MM.1S (cell line): ENCODE data around the gene ZNF609.

Experiments
- DNase-seq: peaks from one replicate; pipeline ENCODE4 v3.0.0-alpha.2; 2015
- H2AFZ ChIP-seq: fragments of 300-600 bp; sonication (generic); 2 replicates; pipeline ENCODE4 v1.6.0; 2016; ENCODE audit warnings: antibody characterized with exemption, low read length
- H3F3A ChIP-seq: fragments of 300-600 bp; sonication (generic); 2 replicates; pipeline ENCODE4 v1.6.1; 2016; ENCODE audit warnings: mild to moderate bottlenecking, antibody characterized with exemption, low read length, moderate library complexity, mixed read lengths; ENCODE audit not compliant: insufficient read depth
- H3K27ac ChIP-seq: fragments of 300-600 bp; sonication (generic); 2 replicates; pipeline ENCODE4 v1.5.1; 2016; ENCODE audit warnings: mild to moderate bottlenecking, low read length
- H3K27me3 ChIP-seq: fragments of 300-600 bp; sonication (generic); replicated peaks from 2 replicates; pipeline ENCODE4 v1.6.0; 2016; ENCODE audit warnings: low read length; ENCODE audit not compliant: insufficient read depth
- H3K36me3 ChIP-seq: fragments of 300-600 bp; sonication (generic); replicated peaks from 2 replicates; pipeline ENCODE4 v1.6.1; 2016; ENCODE audit warnings: mild to moderate bottlenecking, low read length, mixed read lengths; ENCODE audit not compliant: insufficient read depth
- H3K4me1 ChIP-seq: fragments of 300-600 bp; sonication (generic); 2 replicates; pipeline ENCODE4 v1.6.1; 2016; ENCODE audit warnings: low read length, mixed read lengths
- H3K4me2 ChIP-seq: fragments of 300-600 bp; sonication (generic); 2 replicates; pipeline ENCODE4 v1.6.0; 2016; ENCODE audit warnings: low read depth, low read length
- H3K4me3 ChIP-seq: fragments of 300-600 bp; sonication (generic); 2 replicates; pipeline ENCODE4 v1.5.1; 2016; ENCODE audit warnings: low read length, mixed read lengths
- H3K79me2 ChIP-seq: fragments of 300-600 bp; sonication (generic); 2 replicates; pipeline ENCODE4 v1.6.1; 2016; ENCODE audit warnings: mixed run types, low read length, mixed read lengths
- H3K9ac ChIP-seq: fragments of 300-600 bp; sonication (generic); 2 replicates; pipeline ENCODE4 v1.6.1; 2016; ENCODE audit warnings: low read length, mixed read lengths
- H3K9me2 ChIP-seq: fragments of 300-600 bp; sonication (generic); replicated peaks from 2 replicates; pipeline ENCODE4 v1.6.1; 2016; ENCODE audit warnings: mild to moderate bottlenecking, low read length, mixed read lengths; ENCODE audit not compliant: insufficient read depth
- H3K9me3 ChIP-seq: fragments of 300-600 bp; sonication (generic); replicated peaks from 2 replicates; pipeline ENCODE4 v1.6.1; 2016; ENCODE audit warnings: mild to moderate bottlenecking, low read length, mixed read lengths; ENCODE audit not compliant: insufficient read depth
- H4K20me1 ChIP-seq: fragments of 300-600 bp; sonication (generic); 2 replicates; pipeline ENCODE4 v1.6.1; 2016; ENCODE audit warnings: mild to moderate bottlenecking, low read length, moderate library complexity, mixed read lengths; ENCODE audit not compliant: insufficient read depth
- CTCF ChIP-seq: fragments of 300-600 bp; sonication (generic); IDR thresholded peaks from 2 replicates; pipeline ENCODE4 v1.5.1; 2016; ENCODE audit warnings: antibody characterized with exemption, low read length, mixed read lengths
- EZH2 ChIP-seq: fragments of 300-600 bp; sonication (generic); optimal IDR thresholded peaks from 2 replicates; pipeline ENCODE3; 2017; ENCODE audit warnings: low read depth, mild to moderate bottlenecking, antibody characterized with exemption, low read length, mixed read lengths
- EZH2phosphoT487 ChIP-seq: fragments of 300-600 bp; sonication (generic); IDR thresholded peaks from 2 replicates; pipeline ENCODE4 v1.6.1; 2018; ENCODE audit warnings: antibody characterized with exemption, low read length

Gene ZNF609

GRCh38 chr15:64688770-64689169 lies 228.4 kb downstream of the ZNF609 start:
- Histone ChIP-seq H3K9ac (no peak overlapping the region), H3K4me3 (no peak overlapping the region), H3K9me3 (no peaks in the 10 kb centered on the region), H2AFZ (no peak overlapping the region), H3F3A (no peaks in the 10 kb centered on the region), H3K9me2 (no peaks in the 10 kb centered on the region), H4K20me1 (no peaks in the 10 kb centered on the region), H3K27me3 (no peaks in the 10 kb centered on the region), H3K36me3 (no peaks in the 10 kb centered on the region; the same call in 1 of the 2 replicates), H3K27ac (no peak overlapping the region), H3K4me2 (no peak overlapping the region), H3K79me2 (peaks cover 9% of the 10 kb centered on the region; the same call in 1 of the 2 replicates), H3K4me1 (no peaks in the 10 kb centered on the region)
- TF ChIP-seq EZH2, result no peak
- no peak for DNase-seq

GRCh38 chr15:64690008-64690407 lies 229.6 kb downstream of the ZNF609 start:
- TF ChIP-seq CTCF (no peak), EZH2 (no peak), EZH2phosphoT487 (no peak)
- no peak for DNase-seq
- no peaks in the 10 kb centered on the region for H3K4me1 ChIP-seq
- H3K36me3 ChIP-seq, result no peaks in the 10 kb centered on the region; the same call in 1 of the 2 replicates
- no peak overlapping the region for H3K4me2 ChIP-seq
- H3K27ac ChIP-seq, result no peak overlapping the region
- no peak overlapping the region for H3K9ac ChIP-seq
- no peak overlapping the region for H3K4me3 ChIP-seq
- no peak overlapping the region for H2AFZ ChIP-seq
- H3K9me2 ChIP-seq, result no peaks in the 10 kb centered on the region
- no peaks in the 10 kb centered on the region for H3F3A ChIP-seq
- H3K9me3 ChIP-seq, result no peaks in the 10 kb centered on the region
- no peaks in the 10 kb centered on the region for H3K27me3 ChIP-seq
- no peaks in the 10 kb centered on the region for H4K20me1 ChIP-seq
- peaks cover 13% of the 10 kb centered on the region; the same call in 1 of the 2 replicates for H3K79me2 ChIP-seq

GRCh38 chr15:64690578-64691296 lies 230.4 kb downstream of the ZNF609 start:
- Histone ChIP-seq H3F3A (no peaks in the 10 kb centered on the region), H3K4me1 (no peaks in the 10 kb centered on the region), H3K36me3 (no peaks in the 10 kb centered on the region; the same call in 1 of the 2 replicates), H3K27ac (no peak overlapping the region), H3K9me2 (no peaks in the 10 kb centered on the region), H4K20me1 (no peaks in the 10 kb centered on the region; the same call in 1 of the 2 replicates), H3K4me2 (no peak overlapping the region), H3K9me3 (no peaks in the 10 kb centered on the region), H3K79me2 (peaks cover 20% of the 10 kb centered on the region; the same call in 1 of the 2 replicates), H3K9ac (no peak overlapping the region), H2AFZ (no peak overlapping the region), H3K4me3 (no peak overlapping the region), H3K27me3 (no peaks in the 10 kb centered on the region)
- TF ChIP-seq CTCF (no peak), EZH2 (no peak), EZH2phosphoT487 (no peak)
- DNase-seq, result no peak
